HepG2 (cell line): ENCODE data around the gene YAP1. TPM values are rescaled to one million over a fixed set of nuclear protein-coding genes. Genes with fewer than 3 reads are reported as not detected.
A peak's percentile ranks its signal among the peaks of the same experiment; 100 is the strongest.

Experiments
- ATAC-seq: fragments of 200-7000 bp; cut with Tn5 transposase; 3 replicates; pipeline ENCODE4 v1.9.1; 2020; ENCODE audit warnings: mild to moderate bottlenecking, moderate library complexity
- BruUV-seq: library from RNA; stranded (reverse); fragments of 400-500 nt; replicated peaks from 2 replicates; lab custom pipeline; 2021; lab: Mats Ljungman, UMichigan
- CTCF ChIA-PET: fragments of 300-600 bp; formaldehyde crosslinking; extraction: SDS; loops from one replicate; lab custom pipeline; 2021; ENCODE audit warnings: low total read pairs, inconsistent platforms, low intra/inter-chr PET ratio; lab: Yijun Ruan, JAX
- POLR2A ChIA-PET: fragments of 350-600 bp; sonication (Branson Sonifier 250); formaldehyde crosslinking; loops from one replicate; lab custom pipeline; 2020; ENCODE audit warnings: antibody characterized with exemption, inconsistent platforms; lab: Yijun Ruan, JAX
- DNase-seq: peaks from one replicate; pipeline ENCODE4 v3.0.0-alpha.2; 2015; ENCODE audit warnings: low spot score
- FAIRE-seq: peaks from 3 replicates; lab custom pipeline; 2011; peaks lifted over from hg19 to GRCh38; lab: Jason Lieb, UNC
- H2AFZ ChIP-seq: one replicate; pipeline ENCODE4 v1.6.1; 2011; ENCODE audit warnings: low read length, inconsistent platforms
- H3K27ac ChIP-seq: fragments of 300-600 bp; 3 replicates; pipeline ENCODE4 v1.8.0; 2011; ENCODE audit warnings: mixed run types, mild to moderate bottlenecking, mixed read lengths, low read length, inconsistent platforms; ENCODE audit not compliant: insufficient read depth; ENCODE audit errors: extremely low read length
- H3K27me3 ChIP-seq, 2 experiments: fragments of 200-600 bp in 1 of 2; 2 replicates in 1 of 2; 3 replicates in 1 of 2; pipeline versions ENCODE4 v1.6.0 to v1.8.0; 2011; ENCODE audit warnings: low read length in 2 of 2, mild to moderate bottlenecking in 2 of 2, moderate library complexity in 2 of 2, inconsistent platforms in 1 of 2; ENCODE audit not compliant: insufficient read depth in 2 of 2, control insufficient read depth in 1 of 2
- H3K36me3 ChIP-seq, 2 experiments: fragments of 200-600 bp in 1 of 2; replicated peaks in 1 of 2; 2 replicates in 1 of 2; 3 replicates in 1 of 2; pipeline versions ENCODE4 v1.5.1 to v1.8.0; 2011; ENCODE audit warnings: low read length in 2 of 2, inconsistent platforms in 1 of 2; ENCODE audit not compliant: insufficient read depth in 2 of 2, control insufficient read depth in 1 of 2
- H3K4me1 ChIP-seq: 2 replicates; pipeline ENCODE4 v1.5.1; 2012; ENCODE audit warnings: low read length, inconsistent platforms; ENCODE audit not compliant: insufficient read depth
- H3K4me2 ChIP-seq: 2 replicates; pipeline ENCODE4 v1.6.0; 2011; ENCODE audit warnings: low read depth, low read length, inconsistent platforms
- H3K4me3 ChIP-seq, 3 experiments: fragments of 200-600 bp in 1 of 3; sonication (generic), shearing (Covaris generic) in 1 of 3; replicated peaks in 1 of 3; 2 replicates each; pipeline ENCODE4 v1.5.1; 2011 to 2016; ENCODE audit warnings: low read length in 3 of 3, inconsistent platforms in 2 of 3, low read depth in 2 of 3, mild to moderate bottlenecking in 2 of 3, control low read depth in 1 of 3, mixed read lengths in 1 of 3; ENCODE audit not compliant: insufficient read depth in 1 of 3
- H3K79me2 ChIP-seq: one replicate; pipeline ENCODE4 v1.6.1; 2011; ENCODE audit warnings: low read length, inconsistent platforms; ENCODE audit not compliant: insufficient read depth
- H3K9ac ChIP-seq: 2 replicates; pipeline ENCODE4 v1.6.0; 2011; ENCODE audit warnings: mild to moderate bottlenecking, low read depth, low read length, inconsistent platforms; ENCODE audit not compliant: insufficient read depth
- H3K9me3 ChIP-seq: 2 replicates; pipeline ENCODE4 v1.5.1; 2012; ENCODE audit warnings: mild to moderate bottlenecking, low read length
- H4K20me1 ChIP-seq: 2 replicates; pipeline ENCODE4 v1.6.0; 2011; ENCODE audit warnings: inconsistent platforms, mild to moderate bottlenecking, low read length, moderate library complexity; ENCODE audit not compliant: insufficient read depth
- HBP1 ChIP-seq: IDR thresholded peaks from 2 replicates; pipeline ENCODE4 v1.6.1; 2016; ENCODE audit warnings: low read depth, control low read depth
- HDAC2 ChIP-seq: sonication (generic); formaldehyde crosslinking; IDR thresholded peaks from 2 replicates; pipeline ENCODE4 v1.4.0; 2020; ENCODE audit warnings: missing genetic modification reagents
- HOXA3 ChIP-seq: sonication (generic); formaldehyde crosslinking; IDR thresholded peaks from 2 replicates; pipeline ENCODE4 v1.5.0; 2020; ENCODE audit warnings: missing genetic modification reagents
- NONO ChIP-seq, 2 experiments: fragments of 450-650 bp in 1 of 2; sonication (generic) in 1 of 2; formaldehyde crosslinking in 1 of 2; IDR thresholded peaks in 1 of 2; conservative IDR thresholded peaks in 1 of 2; 2 replicates each; pipeline versions ENCODE4 v1.6.1 to v1.8.0; 2017 to 2022; ENCODE audit warnings: mild to moderate bottlenecking in 1 of 2, missing genetic modification reagents in 1 of 2, moderate library complexity in 1 of 2
- PRDM15 ChIP-seq: sonication (generic); formaldehyde crosslinking; IDR thresholded peaks from 2 replicates; pipeline ENCODE4 v1.4.0; 2020; ENCODE audit warnings: missing genetic modification reagents
- RBAK ChIP-seq: sonication (generic); formaldehyde crosslinking; IDR thresholded peaks from 2 replicates; pipeline ENCODE4 v1.5.1; 2020; ENCODE audit warnings: mild to moderate bottlenecking, missing genetic modification reagents
- SP1 ChIP-seq, 2 experiments: fragments of 450-650 bp in 1 of 2; sonication (generic) in 1 of 2; formaldehyde crosslinking in 1 of 2; IDR thresholded peaks; 2 replicates each; pipeline versions ENCODE4 v1.4.0 to v1.6.1; 2016 to 2020; ENCODE audit warnings: missing genetic modification reagents in 1 of 2
- ZBTB42 ChIP-seq: sonication (generic); formaldehyde crosslinking; IDR thresholded peaks from 2 replicates; pipeline ENCODE4 v1.5.0; 2020; ENCODE audit warnings: mild to moderate bottlenecking, missing genetic modification reagents
- ZNF17 ChIP-seq: sonication (generic); formaldehyde crosslinking; IDR thresholded peaks from 2 replicates; pipeline ENCODE4 v1.5.0; 2020; ENCODE audit warnings: mild to moderate bottlenecking, missing genetic modification reagents
- ZNF260 ChIP-seq: sonication (generic); formaldehyde crosslinking; IDR thresholded peaks from 2 replicates; pipeline ENCODE4 v1.4.0; 2020; ENCODE audit warnings: missing genetic modification reagents, low read depth, mild to moderate bottlenecking, borderline replicate concordance
- ZNF737 ChIP-seq: sonication (generic); formaldehyde crosslinking; IDR thresholded peaks from 2 replicates; pipeline ENCODE4 v1.5.0; 2020; ENCODE audit warnings: missing genetic modification reagents, mild to moderate bottlenecking, borderline replicate concordance
- ZNF772 ChIP-seq: sonication (generic); formaldehyde crosslinking; IDR thresholded peaks from 2 replicates; pipeline ENCODE4 v1.5.0; 2020; ENCODE audit warnings: mild to moderate bottlenecking, missing genetic modification reagents
- ZNF773 ChIP-seq: sonication (generic); formaldehyde crosslinking; IDR thresholded peaks from 2 replicates; pipeline ENCODE4 v1.4.0; 2020; ENCODE audit warnings: missing genetic modification reagents, borderline replicate concordance
- WGBS: methylation state at CpG from one replicate; pipeline ENCODE4 v1.1.6; 2017; ENCODE audit warnings: low lambda C conversion rate; 5-methylcytosine and 5-hydroxymethylcytosine counted together
- in situ Hi-C: cut with HindIII; loops from 2 replicates; pipeline ENCODE4 v1.10.0; 2017; ENCODE audit warnings: low pct_unique_long_range_greater_than_20kb; ENCODE audit not compliant: extremely low pct_ligation_motif_present
- intact Hi-C: fragments of 100-400 bp; cut with micrococcal nuclease; formaldehyde crosslinking; loops from one replicate; pipeline ENCODE4 v1.10.0; 2022; ENCODE audit not compliant: unreplicated experiment
- polyA plus RNA-seq, 8 experiments: library from polyadenylated mRNA; depleted of rRNA in 3 of 8; stranded (reverse) in 7 of 8; unstranded in 1 of 8; fragments of >200 nt; fragmentation: Illumina TruSeq in 4 of 8; extraction: Trizol in 4 of 8; gene quantifications; 2 replicates each; pipeline versions ENCODE4 v1.2.1 to v1.2.3, GENCODE V29; 2011 to 2016; ENCODE audit warnings: low read depth in 4 of 8, missing spikeins in 1 of 8, mixed read lengths in 1 of 8; ENCODE audit not compliant: insufficient read depth in 1 of 8
- total RNA-seq, 5 experiments: library from RNA; depleted of rRNA; stranded (reverse); fragments of >200 nt; fragmentation: Illumina TruSeq; extraction: Trizol; gene quantifications; 2 replicates each; pipeline ENCODE4 v1.2.3, GENCODE V29; 2016; ENCODE audit warnings: low read depth in 1 of 5
- TF ChIP-seq, protein P1 (sequence below): sonication (generic); formaldehyde crosslinking; IDR thresholded peaks from 2 replicates; pipeline ENCODE4 v1.8.1; 2023; ENCODE audit warnings: missing genetic modification reagents, mild to moderate bottlenecking, borderline replicate concordance
- TF ChIP-seq, protein P2 (sequence below): sonication (generic); formaldehyde crosslinking; IDR thresholded peaks from 2 replicates; pipeline ENCODE4 v1.9.0; 2022; ENCODE audit warnings: missing genetic modification reagents, mild to moderate bottlenecking, borderline replicate concordance
- TF ChIP-seq, protein P3 (sequence below): sonication (generic); formaldehyde crosslinking; conservative IDR thresholded peaks from 2 replicates; pipeline ENCODE4 v1.8.0; 2022; ENCODE audit warnings: missing genetic modification reagents

YAP1 gene
- total and polyA plus RNA-seq, 2 of the 13 experiments (the other 11 are each of a cell fraction or from before 2014, with no cell fraction given), result 59.5 to 91.0 TPM

DNA sequence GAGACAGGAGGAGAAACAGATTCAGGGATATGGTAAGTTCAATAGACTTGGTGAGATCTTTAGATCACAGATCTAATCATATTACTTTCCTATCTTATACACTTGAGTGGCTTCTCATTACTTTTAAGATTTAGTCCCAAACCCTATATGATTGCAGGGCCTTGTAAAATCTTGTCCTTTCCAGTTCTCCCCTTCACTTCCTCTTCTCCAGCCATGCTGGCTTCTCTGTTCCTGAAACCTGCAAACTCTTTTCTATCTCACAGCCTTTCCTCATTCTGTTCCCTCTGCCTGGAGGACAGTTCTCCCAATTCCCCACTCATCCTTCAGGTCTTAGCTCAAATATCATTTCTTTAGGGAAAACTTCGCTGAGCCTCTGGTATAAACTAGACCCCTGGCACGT, 141.2 kb downstream of the YAP1 start:
- intact Hi-C loops (no loop called here), in situ Hi-C loops (no loop called here)
- BruUV-seq, result no TSS peak
- Histone ChIP-seq H3K27ac (no peak overlapping the region), H3K4me3 (no peak overlapping the region), H3K36me3 (no peaks in the 10 kb centered on the region), H2AFZ (peak overlapping the region; percentile 27), H3K4me2 (no peak overlapping the region), H3K4me1 (peaks cover 16% of the 10 kb centered on the region), H3K79me2 (no peaks in the 10 kb centered on the region), H3K9ac (no peak overlapping the region), H3K27me3 (no peaks in the 10 kb centered on the region), H3K9me3 (no peaks in the 10 kb centered on the region), H4K20me1 (no peaks in the 10 kb centered on the region)
- DNase-seq (no peak), FAIRE-seq (no peak), ATAC-seq (no peak)
- ChIA-PET POLR2A (no interaction called here), CTCF (no interaction called here)
- whole genome bisulfite sequencing, result 81% methylated on average over 2 of the region's 2 CpGs
- TF ChIP-seq HDAC2 (no peak), PRDM15 (CRISPR knock-in tag) (no peak), ZNF260 (CRISPR knock-in tag) (no peak), HOXA3 (CRISPR knock-in tag) (no peak), SP1 (IDR thresholded peaks at IDR 0.05) (no peak), SP1 (CRISPR knock-in tag; IDR thresholded peaks at IDR 0.05) (no peak), HBP1 (CRISPR knock-in tag) (no peak), NONO (IDR thresholded peaks at IDR 0.05) (no peak), NONO (CRISPR knock-in tag; conservative IDR thresholded peaks at IDR 0.05) (no peak), ZNF772 (CRISPR knock-in tag) (no peak), ZNF773 (CRISPR knock-in tag) (no peak), RBAK (no peak), ZNF737 (CRISPR knock-in tag) (no peak), ZNF17 (CRISPR knock-in tag) (no peak), ZBTB42 (CRISPR knock-in tag) (no peak)
- TF ChIP-seq, protein P1, sequence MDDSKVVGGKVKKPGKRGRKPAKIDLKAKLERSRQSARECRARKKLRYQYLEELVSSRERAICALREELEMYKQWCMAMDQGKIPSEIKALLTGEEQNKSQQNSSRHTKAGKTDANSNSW (CRISPR knock-in tag), result no peak
- TF ChIP-seq, protein P2, sequence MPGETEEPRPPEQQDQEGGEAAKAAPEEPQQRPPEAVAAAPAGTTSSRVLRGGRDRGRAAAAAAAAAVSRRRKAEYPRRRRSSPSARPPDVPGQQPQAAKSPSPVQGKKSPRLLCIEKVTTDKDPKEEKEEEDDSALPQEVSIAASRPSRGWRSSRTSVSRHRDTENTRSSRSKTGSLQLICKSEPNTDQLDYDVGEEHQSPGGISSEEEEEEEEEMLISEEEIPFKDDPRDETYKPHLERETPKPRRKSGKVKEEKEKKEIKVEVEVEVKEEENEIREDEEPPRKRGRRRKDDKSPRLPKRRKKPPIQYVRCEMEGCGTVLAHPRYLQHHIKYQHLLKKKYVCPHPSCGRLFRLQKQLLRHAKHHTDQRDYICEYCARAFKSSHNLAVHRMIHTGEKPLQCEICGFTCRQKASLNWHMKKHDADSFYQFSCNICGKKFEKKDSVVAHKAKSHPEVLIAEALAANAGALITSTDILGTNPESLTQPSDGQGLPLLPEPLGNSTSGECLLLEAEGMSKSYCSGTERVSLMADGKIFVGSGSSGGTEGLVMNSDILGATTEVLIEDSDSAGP (CRISPR knock-in tag), result no peak
- TF ChIP-seq, protein P3, sequence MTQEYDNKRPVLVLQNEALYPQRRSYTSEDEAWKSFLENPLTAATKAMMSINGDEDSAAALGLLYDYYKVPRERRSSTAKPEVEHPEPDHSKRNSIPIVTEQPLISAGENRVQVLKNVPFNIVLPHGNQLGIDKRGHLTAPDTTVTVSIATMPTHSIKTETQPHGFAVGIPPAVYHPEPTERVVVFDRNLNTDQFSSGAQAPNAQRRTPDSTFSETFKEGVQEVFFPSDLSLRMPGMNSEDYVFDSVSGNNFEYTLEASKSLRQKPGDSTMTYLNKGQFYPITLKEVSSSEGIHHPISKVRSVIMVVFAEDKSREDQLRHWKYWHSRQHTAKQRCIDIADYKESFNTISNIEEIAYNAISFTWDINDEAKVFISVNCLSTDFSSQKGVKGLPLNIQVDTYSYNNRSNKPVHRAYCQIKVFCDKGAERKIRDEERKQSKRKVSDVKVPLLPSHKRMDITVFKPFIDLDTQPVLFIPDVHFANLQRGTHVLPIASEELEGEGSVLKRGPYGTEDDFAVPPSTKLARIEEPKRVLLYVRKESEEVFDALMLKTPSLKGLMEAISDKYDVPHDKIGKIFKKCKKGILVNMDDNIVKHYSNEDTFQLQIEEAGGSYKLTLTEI (CRISPR knock-in tag), result no peak
